IMR-90 (cell line): Measurements from ENCODE around the gene TEX2. TPM values are rescaled to one million over a fixed set of nuclear protein-coding genes. Genes with fewer than 3 reads are reported as not detected.

ENCODE experiments used
- CHD1 ChIP-seq: IDR thresholded peaks from 2 replicates; pipeline ENCODE4 v1.6.1; 2012; ENCODE audit warnings: low read depth, low read length, improper control_type of control experiment
- CTCF ChIP-seq: conservative IDR thresholded peaks from 2 replicates; pipeline ENCODE4 v1.5.1; 2012; ENCODE audit warnings: mild to moderate bottlenecking, low read depth, low read length, improper control_type of control experiment
- RAD21 ChIP-seq: IDR thresholded peaks from 2 replicates; pipeline ENCODE4 v1.6.1; 2012; ENCODE audit warnings: low read length, improper control_type of control experiment
- SMC3 ChIP-seq: fragments of 150-350 bp; IDR thresholded peaks from 2 replicates; pipeline ENCODE4 v1.6.1; 2016; ENCODE audit warnings: low read depth, mild to moderate bottlenecking, antibody characterized with exemption, low read length, moderate library complexity
- polyA plus RNA-seq, 3 experiments: library from polyadenylated mRNA; depleted of rRNA; stranded (reverse); fragments of >200 nt; gene quantifications; 2 replicates each; pipeline ENCODE4 v1.2.3, GENCODE V29; 2012; ENCODE audit warnings: low replicate concordance in 1 of 3
- total RNA-seq: library from RNA; depleted of rRNA; stranded (reverse); fragments of >200 nt; gene quantifications from 2 replicates; pipeline ENCODE4 v1.2.3, GENCODE V29; 2012

TEX2 gene
- total and polyA plus RNA-seq, 2 of the 4 experiments (the other 2 are of a cell fraction), result 18.2 to 21.9 TPM

GRCh38 chr17:64264891-64265290 is 1.8 kb upstream of the TEX2 start (continued):
- TF ChIP-seq CTCF (no peak), SMC3 (no peak), RAD21 (no peak), CHD1 (no peak)
